Umbilical cord (tissue), 2 donors: Measurements from ENCODE around the gene LRRC45. TPM values are rescaled to one million over a fixed set of nuclear protein-coding genes. Genes with fewer than 3 reads are reported as not detected.

Experiments
- DNase-seq: peaks from one replicate; pipeline ENCODE4 v3.0.0-alpha.2; 2015; ENCODE audit warnings: low spot score
- total RNA-seq: library from RNA; depleted of rRNA; stranded (reverse); fragments of >200 nt; gene quantifications from one replicate; pipeline ENCODE4 v1.2.3, GENCODE V29; 2014; ENCODE audit warnings: low replicate concordance; ENCODE audit not compliant: insufficient read depth

The LRRC45 gene
- total RNA-seq, 1 donor from 2014 or later, result 4.6 TPM

DNA sequence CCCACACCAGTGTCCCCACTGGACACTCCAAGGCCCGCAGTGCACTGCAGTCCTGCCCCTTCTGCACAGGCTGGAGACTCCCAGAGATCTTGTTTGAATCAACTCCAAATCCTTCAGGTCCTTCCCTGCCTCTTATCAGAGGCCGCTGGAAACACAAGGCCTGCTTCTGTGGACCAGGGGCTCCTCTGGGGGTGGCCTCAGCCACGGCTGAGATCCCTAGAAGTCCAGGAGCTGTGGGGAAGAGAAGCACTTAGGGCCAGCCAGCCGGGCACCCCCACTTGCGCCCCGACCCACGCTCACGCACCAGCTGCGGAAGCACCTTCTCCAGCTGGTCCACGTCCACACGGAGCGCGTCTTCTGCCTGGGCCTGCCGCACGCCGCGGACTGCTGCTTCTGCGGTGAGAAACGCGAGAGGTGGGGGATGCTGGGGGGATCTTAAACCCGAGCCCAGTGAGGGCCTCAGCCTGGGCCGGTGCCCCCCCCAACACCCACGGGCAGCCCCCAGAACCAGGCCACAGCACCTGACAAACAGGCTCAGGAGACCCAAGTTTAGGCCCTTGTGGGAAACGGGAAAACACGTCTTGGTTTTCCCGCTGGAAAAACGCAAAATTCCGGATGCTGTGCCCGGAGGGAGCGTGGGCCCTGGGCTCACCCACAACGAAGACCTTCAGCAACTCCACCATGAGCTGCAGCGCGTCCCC lies 4.0 kb upstream of the LRRC45 start:
- DNase-seq, result peak; percentile 73

DNA sequence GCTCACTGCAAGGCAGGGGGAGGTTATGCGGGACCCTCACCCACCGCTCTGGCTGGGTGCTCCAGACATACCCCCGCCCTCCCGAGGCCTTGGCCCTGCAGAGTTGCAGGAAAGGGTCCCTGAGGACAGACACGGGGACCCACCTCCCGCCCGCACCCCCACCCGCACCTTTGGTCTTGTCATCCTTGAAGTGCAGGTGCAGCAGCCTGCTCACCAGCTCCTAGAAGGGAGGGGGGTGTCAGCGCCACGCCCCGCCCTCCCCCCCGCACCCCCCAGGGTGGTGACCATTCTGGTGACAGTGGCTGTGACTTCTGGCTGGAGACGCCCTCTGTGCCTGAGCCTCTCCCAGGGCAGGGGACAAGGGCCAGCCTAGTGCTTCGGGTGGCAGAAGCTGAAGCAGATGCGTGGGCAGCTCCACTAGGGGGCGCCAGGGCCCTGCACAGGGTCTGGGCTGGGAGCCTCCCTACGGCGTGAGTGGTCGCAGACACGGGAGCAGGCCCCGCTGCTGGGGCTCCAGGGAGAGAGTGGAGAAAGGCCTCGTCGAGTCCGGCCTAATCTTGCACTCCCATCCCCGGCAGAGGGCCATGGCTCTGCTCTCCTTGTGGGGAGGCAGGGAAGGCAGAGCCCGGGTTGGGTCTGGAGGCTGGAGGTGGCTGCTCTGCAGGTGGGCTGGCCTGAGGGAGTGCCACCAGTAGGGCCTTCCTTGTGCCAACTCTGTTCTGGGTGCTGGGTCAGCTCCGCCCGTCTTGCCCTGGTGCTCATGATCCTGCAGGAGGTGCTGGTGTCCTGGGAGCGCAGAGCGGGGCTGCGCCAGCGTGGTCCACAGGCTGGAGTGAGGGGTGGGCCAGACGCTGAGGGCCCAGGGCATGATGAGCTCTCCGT lies 3.2 kb upstream of the LRRC45 start:
- DNase-seq, result no peak

DNA sequence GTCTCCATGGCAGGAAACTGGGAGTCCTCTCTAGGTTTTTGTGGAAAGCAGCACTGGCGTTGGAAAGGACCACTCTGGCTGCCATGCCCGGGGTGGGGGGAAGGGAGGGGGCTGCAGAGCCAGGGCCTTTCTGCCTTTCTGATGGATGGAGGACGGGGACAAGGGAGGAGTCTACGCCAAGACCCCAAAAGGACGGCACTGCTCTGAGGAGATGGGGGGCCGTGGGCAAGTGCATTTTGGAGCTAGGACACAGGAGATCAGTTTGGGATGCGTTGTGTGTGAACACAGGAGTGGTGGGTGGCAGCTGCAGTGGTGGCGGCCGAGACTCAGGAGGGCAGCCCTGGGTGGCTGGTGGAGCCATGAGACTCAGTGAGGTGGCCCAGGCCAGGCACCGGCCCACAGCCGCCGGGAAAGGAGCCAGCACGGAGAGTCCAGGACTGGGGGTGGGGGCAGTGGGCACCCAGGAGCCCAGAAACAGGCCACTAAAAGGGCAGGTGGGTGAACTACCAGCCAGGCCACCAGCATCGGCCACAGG lies 2.5 kb upstream of the LRRC45 start:
- DNase-seq, result no peak

DNA sequence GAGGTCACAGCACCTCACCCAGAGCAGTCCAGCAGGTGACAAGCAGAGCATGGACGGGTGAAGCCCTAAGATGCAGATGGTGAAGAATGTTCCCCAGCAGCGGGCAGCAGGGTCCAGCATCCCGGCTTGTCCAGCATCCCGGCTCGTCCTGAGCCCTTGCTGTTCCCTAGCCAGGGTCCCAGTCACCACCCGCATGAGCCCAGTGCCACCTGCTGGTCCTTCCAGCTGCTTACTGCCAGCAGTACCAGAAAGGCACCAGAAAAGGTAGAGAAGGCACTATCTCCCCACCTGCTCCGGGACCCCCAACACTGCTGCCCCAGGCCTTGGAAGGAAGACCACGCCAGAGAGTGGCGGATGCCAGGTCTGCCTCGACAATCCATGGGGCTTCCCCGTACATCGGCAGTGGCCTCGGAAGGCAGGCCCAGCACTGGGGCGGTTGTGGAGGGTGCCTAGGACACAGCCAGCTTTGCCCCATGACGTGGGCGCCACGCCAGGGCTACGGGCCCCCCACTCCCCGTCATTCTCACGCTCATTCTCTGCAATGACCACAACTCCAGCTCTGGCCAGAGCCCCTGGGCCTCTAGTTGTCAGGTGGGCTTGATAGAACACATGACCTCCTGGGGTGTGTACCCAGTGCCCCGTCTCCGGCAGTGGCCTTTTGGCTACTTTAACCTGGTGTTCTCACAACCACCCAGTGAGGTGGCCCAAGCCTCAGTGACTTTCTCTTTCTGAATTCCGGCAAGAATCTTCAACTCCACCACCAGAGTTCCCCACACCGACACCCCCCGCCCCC lies 1.8 kb upstream of the LRRC45 start:
- DNase-seq, result peak; percentile 66

DNA sequence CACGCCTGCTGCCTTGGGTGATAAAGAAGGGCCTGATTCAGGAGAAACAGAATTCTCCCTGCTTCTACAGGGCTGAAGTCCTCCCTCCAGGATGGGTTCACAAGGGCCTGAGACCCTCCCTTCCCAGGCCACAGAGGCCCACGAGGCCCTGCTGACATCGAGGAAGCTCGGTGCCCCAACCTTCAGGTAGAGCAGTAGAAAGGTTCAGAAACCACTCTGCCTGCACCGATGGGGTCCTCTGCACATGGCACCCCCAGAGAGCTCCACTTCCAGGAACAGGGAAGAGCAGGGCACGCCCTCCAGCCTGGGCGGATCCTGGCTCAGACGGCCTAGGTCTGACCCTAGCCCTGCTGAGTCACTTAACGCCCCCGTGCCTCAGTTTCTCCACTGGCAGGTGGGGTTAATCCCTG lies 1.2 kb upstream of the LRRC45 start:
- no peak for DNase-seq

DNA sequence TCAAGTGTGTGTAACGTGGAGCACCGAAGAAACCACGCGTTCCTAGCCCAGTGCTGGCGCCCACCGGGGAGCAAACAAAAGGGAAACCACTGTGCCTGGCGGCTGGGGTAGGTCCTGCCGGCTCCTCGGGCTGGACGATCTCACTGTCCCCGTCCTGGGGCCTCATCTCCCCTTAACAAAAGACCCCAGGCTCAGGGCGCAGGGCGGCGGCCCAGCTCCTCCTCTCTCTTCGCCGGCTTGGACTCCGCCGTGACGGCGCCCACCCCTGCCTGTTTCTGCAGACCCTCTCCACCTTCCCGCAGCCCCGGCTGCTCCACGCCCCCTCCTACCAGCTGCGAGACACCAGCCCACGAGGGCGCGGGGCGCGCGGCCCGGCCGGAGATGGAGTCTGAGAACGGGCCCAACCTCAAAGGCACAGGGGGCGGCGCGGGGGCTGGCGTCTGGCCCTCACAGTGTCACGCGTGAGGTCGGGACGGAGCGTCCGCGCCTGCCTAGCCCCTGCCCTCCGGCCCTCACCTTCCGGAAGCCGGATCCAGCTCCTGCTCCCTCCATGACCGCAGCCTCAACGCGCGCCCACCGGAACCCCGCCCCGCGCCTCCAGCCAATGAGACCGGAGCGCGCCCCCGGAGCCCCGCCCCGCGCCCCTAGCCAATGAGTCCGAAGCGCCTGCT lies 660 bp upstream of the LRRC45 start, which contains the start of gene CENPX:
Gene CENPX, minus strand, starts transcription at position 569 of the 671 bp plus-strand sequence. Its CDS starts 17 bp downstream, at position 552.
- no peak for DNase-seq

DNA sequence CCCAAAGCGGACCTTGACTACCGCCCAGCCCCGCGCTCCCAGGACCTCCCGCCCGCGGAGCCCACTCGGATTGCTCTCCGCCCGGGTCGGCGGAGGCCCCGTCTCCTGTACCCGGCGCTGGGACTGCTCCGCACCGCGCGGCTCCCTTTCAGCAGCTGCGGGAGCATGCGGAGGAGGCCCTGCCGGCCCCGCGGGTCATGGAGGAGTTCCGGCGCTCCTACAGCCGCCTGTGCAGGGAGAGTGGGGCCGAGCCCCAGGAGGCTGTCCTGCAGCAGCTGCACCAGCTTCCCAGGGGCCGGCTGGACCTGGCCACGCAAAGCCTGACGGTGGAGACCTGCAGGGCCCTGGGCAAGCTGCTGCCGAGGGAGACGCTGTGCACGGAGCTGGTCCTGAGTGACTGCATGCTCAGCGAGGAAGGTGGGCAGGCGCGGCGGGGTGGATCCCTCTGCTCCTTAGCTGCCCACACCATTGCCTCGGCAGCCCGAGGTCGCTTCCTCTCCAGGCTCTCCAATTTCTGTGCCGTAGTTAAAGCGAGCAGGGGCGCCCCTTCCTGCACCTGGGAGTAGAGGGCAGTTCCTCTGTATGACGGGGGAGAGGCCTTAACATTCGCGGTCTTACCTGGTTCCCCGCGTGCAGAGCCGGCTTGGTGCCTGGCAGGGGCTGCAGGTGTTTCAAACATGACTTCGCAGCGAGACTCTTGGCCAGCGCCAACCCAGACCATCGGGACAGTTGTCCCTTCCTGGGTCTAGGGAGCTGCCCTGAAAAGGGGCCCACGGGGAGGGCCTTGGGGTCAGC lies 539 bp downstream of the LRRC45 start:
- no peak for DNase-seq

DNA sequence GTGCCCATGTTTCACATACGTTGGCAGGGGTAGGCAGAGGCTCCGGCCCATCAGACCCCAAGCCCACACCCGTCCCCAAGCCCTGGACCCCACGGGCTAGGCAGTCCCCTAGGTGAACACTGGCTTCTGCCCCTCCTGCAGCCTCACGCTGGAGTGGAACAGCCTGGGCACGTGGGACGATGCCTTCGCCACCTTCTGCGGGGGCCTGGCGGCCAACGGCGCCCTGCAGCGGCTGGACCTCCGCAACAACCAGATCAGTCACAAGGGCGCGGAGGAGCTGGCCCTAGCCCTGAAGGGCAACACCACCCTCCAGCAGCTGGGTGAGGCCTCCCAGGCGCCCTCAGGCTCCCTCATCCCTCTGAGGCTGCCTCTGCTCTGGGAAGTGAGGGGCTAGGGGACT lies 1.8 kb downstream of the LRRC45 start:
- DNase-seq, result no peak

DNA sequence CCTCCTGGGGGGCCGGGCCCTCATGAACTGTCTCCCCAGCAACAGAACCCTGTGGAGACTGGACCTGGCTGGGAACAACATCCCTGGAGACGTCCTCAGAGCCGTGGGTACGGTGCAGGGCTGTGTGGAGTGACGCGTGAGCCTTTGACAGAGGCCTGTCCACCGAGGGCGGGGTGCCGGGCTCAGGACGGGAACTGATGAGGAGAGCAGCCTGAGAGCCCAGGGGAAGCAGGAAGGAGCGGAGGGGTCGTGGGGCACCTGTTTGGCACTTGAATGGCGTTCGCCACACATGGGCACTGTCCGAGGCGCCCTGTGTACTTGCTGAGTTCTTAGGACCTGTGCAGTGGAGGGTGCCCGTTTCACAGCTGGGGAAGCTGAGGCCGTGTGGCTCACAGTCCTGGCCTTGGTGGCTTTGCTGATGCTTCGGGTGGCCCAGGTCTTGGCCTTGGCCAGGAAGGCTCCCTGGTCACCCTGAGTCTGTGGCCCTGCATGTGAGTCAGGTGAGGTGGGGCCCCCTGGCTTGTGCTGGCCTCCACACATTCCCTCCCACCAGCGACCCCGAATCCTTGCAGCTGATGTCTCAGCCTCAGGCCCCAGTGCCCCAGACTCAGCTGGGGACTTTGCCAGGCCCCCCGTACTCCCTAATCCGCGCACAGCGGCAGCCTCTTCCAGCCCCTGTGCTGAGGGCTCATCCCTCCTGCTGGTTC lies 2.4 kb downstream of the LRRC45 start:
- no peak for DNase-seq

DNA sequence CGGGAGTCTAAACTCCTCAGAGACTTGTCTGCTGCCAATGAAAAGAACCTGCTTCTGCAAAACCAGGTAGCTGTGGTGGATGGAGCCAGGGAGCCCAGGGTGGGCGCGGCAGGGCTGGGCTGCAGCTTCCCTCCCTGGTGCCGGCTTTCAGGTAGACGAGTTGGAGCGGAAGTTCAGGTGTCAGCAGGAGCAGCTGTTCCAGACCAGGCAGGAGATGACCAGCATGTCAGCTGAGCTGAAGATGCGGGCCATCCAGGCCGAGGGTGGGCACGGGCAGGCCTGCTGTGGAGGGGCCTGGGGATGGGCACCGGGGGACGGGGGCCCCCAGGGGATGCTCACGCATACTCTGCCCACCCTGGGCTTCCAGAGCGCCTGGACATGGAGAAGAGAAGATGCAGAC lies 5.1 kb downstream of the LRRC45 start:
- no peak for DNase-seq

DNA sequence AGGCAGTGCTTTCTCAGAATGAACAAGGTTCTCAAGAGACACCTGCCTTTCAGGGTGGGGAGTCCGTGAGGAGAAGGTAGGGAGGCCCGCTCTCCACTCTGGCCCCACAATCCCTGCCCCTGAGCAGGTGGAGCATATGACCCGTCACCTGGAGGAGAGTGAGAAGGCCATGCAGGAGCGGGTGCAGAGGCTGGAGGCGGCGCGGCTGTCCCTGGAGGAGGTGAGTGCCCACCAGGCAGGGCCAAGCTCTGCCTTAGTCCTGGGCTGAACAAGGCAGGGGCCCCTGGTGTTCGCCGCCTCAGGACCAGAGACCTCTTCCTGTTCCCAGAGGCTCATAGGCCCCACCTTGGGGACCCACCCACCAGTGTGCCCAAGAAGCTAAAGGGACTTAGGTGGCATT lies 5.9 kb downstream of the LRRC45 start:
- no peak for DNase-seq

DNA sequence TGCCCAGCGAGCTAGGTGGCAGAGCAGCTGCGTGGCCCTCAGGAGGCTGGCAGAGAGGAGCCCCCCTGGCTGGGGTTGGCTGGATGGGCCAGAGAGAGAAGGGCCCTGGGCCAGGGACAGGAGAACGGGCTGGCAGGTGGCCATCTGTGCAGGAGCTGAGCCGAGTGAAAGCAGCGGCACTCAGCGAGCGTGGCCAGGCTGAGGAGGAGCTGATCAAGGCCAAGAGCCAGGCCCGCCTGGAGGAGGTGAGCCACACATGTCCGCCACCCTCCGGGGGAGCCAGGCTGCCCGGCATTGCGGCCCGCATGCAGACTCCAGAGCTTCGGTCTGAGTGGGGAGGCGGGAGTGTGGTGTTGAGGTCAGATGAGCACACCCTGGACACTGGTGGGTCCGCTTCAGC lies 6.3 kb downstream of the LRRC45 start:
- DNase-seq, result no peak

DNA sequence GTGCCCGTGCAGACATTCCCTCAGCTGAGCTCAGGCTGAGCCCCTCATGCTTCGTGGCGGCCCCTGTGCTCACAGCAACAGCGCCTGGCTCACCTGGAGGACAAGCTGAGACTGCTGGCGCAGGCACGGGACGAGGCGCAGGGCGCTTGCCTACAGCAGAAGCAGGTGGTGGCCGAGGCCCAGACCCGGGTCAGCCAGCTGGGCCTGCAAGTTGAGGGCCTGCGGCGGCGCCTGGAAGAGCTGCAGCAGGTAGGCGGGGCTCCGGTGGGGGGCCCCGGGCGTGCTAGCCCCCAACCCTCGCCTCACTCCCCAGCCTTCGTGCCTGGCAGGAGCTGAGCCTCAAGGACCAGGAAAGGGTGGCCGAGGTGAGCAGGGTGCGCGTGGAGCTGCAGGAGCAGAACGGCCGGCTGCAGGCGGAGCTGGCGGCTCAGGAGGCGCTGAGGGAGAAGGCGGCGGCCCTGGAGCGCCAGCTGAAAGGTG lies 6.9 kb downstream of the LRRC45 start:
- DNase-seq, result no peak

DNA sequence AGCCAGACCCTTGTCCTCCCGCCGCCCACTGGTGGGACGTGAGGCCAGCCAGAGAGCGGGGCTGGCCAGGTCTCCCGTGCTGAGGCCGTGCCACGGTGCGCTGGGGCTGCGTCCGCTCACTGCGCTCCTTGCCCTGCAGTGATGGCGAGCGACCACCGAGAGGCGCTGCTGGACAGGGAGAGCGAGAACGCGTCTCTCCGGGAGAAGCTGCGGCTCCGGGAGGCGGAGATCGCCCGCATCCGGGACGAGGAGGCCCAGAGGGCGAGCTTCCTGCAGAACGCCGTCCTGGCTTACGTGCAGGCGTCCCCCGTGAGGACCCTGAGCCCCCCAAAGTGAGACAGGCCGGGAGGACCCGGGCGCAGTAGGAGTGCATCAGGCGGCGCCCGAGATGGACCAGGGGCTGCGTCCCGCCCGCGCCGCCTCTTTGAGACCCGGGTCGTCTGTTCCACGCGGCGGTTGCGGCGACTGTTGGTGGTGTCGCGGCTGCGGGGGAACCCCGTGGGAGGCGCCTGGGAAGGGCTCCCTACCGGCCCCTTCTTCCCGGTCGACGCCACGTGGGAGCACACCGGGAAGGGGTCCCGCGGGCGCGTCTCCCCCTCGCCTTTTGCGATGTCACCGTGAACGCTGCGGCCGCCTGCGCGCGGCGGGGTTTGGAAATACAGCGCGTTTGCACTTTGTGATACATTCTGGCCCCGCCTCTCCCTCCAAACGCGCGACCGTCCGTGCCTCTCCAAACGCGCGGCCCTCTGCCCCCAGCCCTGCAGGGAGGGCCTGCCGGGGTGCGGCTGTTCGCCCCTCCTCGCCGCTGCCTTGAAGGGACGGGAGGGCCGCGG lies 7.6 kb downstream of the LRRC45 start:
- peak; percentile 78 for DNase-seq

DNA sequence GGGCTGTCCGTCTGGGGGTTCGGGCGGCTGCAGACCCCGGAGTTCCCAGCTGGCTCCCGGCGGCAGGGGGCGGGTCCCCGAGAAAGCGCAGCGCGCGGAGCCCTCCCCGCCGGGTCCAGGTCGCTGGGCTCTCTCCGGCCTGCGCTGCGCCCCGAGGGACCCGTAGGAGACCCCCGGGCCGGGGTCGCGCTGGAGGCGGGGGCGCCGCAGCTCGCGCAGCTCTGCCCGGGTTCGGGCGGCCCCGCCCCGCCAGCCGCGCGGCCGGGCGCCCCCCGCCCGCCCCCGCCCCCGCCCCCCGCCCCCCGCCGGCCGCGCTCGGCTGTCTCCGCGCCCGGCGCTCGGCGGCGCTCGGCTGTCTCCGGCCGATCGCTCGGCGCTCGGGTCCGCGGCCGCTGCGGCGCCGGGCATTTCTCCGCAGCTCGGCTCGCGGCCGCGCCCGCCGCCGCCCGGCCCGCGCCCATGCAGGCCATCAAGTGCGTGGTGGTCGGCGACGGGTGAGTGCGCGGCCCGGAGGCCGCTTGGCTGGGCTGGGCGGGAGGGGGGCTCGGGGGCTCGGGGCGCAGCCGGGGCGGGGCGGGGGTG lies 8.3 kb downstream of the LRRC45 start, which contains the start of gene RAC3:
Gene RAC3, plus strand, starts transcription at position 376 of the 582 bp plus-strand sequence. Its CDS starts 84 bp downstream, at position 460.
- DNase-seq, result no peak

DNA sequence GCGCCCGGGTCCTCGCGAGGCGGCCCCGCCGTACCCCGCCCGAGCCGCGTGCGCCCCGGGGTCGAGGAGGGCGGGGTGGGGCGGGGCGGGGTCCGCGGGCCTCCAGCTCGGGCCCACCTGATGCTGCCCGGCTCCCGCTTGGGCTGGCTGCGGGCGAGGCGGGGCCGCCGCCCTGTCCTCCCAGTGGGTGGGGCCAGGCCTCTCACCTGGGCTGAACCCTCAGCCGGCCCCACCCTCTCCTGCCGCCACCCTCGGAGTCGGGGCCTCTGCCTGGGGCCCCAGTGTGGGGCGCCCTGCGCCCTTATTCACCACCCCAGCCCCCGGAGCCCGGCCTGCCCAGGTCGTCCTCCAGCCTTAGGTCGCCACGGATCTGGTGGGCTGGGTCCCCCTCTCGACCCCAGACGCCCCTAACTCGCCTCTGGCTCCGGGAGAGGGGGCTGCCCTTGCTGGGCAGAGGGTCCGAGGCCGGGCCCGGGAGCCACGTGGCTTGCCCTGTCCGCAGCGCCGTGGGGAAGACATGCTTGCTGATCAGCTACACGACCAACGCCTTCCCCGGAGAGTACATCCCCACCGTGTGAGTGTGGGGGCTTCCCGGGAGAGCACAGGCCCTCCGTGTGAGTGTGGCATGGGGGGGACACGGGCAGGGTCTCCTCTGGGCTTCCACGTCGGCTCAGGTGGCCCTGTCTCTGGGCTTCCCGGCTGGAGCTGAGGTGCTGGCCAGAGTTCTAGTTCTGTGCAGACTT lies 9.0 kb downstream of the LRRC45 start:
- DNase-seq, result no peak

DNA sequence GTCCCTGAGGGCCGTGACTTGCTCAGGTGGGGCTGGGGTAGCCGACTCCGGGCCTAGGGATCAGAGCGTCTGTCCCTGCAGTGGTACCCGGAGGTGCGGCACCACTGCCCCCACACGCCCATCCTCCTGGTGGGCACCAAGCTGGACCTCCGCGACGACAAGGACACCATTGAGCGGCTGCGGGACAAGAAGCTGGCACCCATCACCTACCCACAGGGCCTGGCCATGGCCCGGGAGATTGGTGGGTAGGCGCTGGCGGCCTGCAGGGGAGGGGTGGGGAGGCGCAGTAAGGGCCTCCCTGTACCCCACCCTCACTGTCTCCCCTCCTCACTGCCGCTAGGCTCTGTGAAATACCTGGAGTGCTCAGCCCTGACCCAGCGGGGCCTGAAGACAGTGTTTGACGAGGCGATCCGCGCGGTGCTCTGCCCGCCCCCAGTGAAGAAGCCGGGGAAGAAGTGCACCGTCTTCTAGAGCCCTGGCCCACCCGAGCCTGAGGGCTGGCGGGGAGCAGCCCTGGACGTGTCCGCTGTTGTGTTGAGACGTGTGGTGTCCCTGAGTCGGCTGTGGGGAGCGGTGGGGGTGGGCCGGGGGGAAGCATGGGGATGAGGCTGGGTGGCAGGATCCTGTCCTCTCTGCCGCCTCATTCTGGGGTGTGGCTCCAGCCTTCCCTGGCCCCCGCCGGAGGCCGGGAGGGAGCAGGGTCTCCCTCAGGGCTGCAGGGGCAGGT lies 10.4 kb downstream of the LRRC45 start:
- no peak for DNase-seq
